Endothelial cell of umbilical vein (primary cell): ENCODE data around the gene COMT. TPM values are rescaled to one million over a fixed set of nuclear protein-coding genes. Genes with fewer than 3 reads are reported as not detected.

ENCODE experiments used
- BruUV-seq: library from RNA; stranded (reverse); fragments of 400-500 nt; replicated peaks from 2 replicates; lab custom pipeline; 2021; lab: Mats Ljungman, UMichigan
- CTCF ChIA-PET: fragments of 300-600, 350-600 bp; sonication (Branson Sonifier 250); formaldehyde crosslinking; loops from one replicate; lab custom pipeline; 2021; ENCODE audit warnings: antibody characterized with exemption, inconsistent platforms; lab: Charles Lee
- POLR2A ChIA-PET: fragments of 300-600, 350-600 bp; sonication (Branson Sonifier 250); formaldehyde crosslinking; loops from one replicate; lab custom pipeline; 2021; ENCODE audit warnings: antibody characterized with exemption, inconsistent platforms; lab: Charles Lee
- DNase-seq: peaks from one replicate; pipeline ENCODE4 v3.0.0-alpha.2; 2011; ENCODE audit warnings: low read depth, low spot score
- FAIRE-seq: peaks from 2 replicates; lab custom pipeline; 2011; peaks lifted over from hg19 to GRCh38; lab: Jason Lieb, UNC
- H2AFZ ChIP-seq: 2 replicates; pipeline ENCODE4 v1.6.0; 2012; ENCODE audit warnings: low read depth, low read length, control low read depth, inconsistent platforms
- H3K27ac ChIP-seq: 2 replicates; pipeline ENCODE4 v1.5.1; 2011; ENCODE audit warnings: low read depth, mild to moderate bottlenecking, control low read depth, low read length, moderate library complexity; ENCODE audit not compliant: insufficient read depth
- H3K27me3 ChIP-seq, 2 experiments: 2 replicates each; pipeline versions ENCODE4 v1.6.0 to v1.6.1; 2011; ENCODE audit warnings: low read length in 2 of 2, mixed read lengths in 1 of 2; ENCODE audit not compliant: control insufficient read depth in 2 of 2, insufficient read depth in 2 of 2
- H3K36me3 ChIP-seq, 2 experiments: 2 replicates in 1 of 2; 3 replicates in 1 of 2; pipeline ENCODE4 v1.5.1; 2011; ENCODE audit warnings: low read length in 2 of 2, mild to moderate bottlenecking in 1 of 2, moderate library complexity in 1 of 2; ENCODE audit not compliant: control insufficient read depth in 2 of 2, insufficient read depth in 2 of 2; ENCODE audit errors: extremely low read depth in 1 of 2
- H3K4me1 ChIP-seq: 3 replicates; pipeline ENCODE4 v1.5.1; 2011; ENCODE audit warnings: mild to moderate bottlenecking, low read length; ENCODE audit not compliant: control insufficient read depth, insufficient read depth; ENCODE audit errors: extremely low read depth
- H3K4me2 ChIP-seq: 2 replicates; pipeline ENCODE4 v1.6.1; 2011; ENCODE audit warnings: low read length, control low read depth, mixed read lengths; ENCODE audit not compliant: insufficient read depth
- H3K4me3 ChIP-seq, 3 experiments: fragments of 200-600 bp in 1 of 3; sonication (generic), shearing (Covaris generic) in 1 of 3; replicated peaks in 1 of 3; 2 replicates each; pipeline ENCODE4 v1.5.1; 2011 to 2016; ENCODE audit warnings: control low read depth in 3 of 3, low read length in 3 of 3, mild to moderate bottlenecking in 2 of 3, inconsistent platforms in 1 of 3, low read depth in 1 of 3, moderate library complexity in 1 of 3; ENCODE audit not compliant: insufficient read depth in 1 of 3
- H3K79me2 ChIP-seq: 2 replicates; pipeline ENCODE4 v1.6.0; 2012; ENCODE audit warnings: low read length, inconsistent platforms; ENCODE audit not compliant: control insufficient read depth, insufficient read depth
- H3K9ac ChIP-seq: replicated peaks from 2 replicates; pipeline ENCODE3; 2011; ENCODE audit warnings: low read length, control low read depth; ENCODE audit not compliant: insufficient read depth; ENCODE audit errors: extremely low read depth
- H3K9me1 ChIP-seq: replicated peaks from 3 replicates; pipeline ENCODE4 v1.6.0; 2011; ENCODE audit warnings: mild to moderate bottlenecking, low read length; ENCODE audit not compliant: control insufficient read depth, insufficient read depth; ENCODE audit errors: extremely low read depth
- H3K9me3 ChIP-seq: replicated peaks from 2 replicates; pipeline ENCODE4 v1.5.1; 2012; ENCODE audit warnings: low read length, inconsistent platforms; ENCODE audit not compliant: control insufficient read depth, insufficient read depth
- H4K20me1 ChIP-seq: replicated peaks from 2 replicates; pipeline ENCODE3; 2011; ENCODE audit warnings: mild to moderate bottlenecking, low read length; ENCODE audit not compliant: control insufficient read depth, insufficient read depth; ENCODE audit errors: extremely low read depth
- CTCF ChIP-seq, 2 donors: IDR thresholded peaks; 1 replicate in 1 of 2; 2 replicates in 1 of 2; pipeline ENCODE4 v1.5.1; 2011; ENCODE audit warnings: low read length in 2 of 2, mild to moderate bottlenecking in 2 of 2, moderate library complexity in 2 of 2, control low read depth in 1 of 2, inconsistent platforms in 1 of 2, low read depth in 1 of 2; ENCODE audit not compliant: insufficient read depth in 1 of 2; ENCODE audit errors: extremely low read depth in 1 of 2
- EZH2 ChIP-seq: IDR thresholded peaks from 2 replicates; pipeline ENCODE4 v1.6.1; 2012; ENCODE audit warnings: borderline replicate concordance, low read depth, mild to moderate bottlenecking, moderate library complexity, low read length, inconsistent platforms; ENCODE audit not compliant: severe bottlenecking
- FOS ChIP-seq: IDR thresholded peaks from 2 replicates; pipeline ENCODE4 v1.6.1; 2011; ENCODE audit warnings: mild to moderate bottlenecking, low read length, moderate library complexity, borderline replicate concordance; ENCODE audit not compliant: insufficient read depth
- GATA2 ChIP-seq: IDR thresholded peaks from 2 replicates; pipeline ENCODE4 v1.7.0; 2011; ENCODE audit warnings: low read depth, mild to moderate bottlenecking, moderate library complexity, mixed read lengths, low read length; ENCODE audit not compliant: insufficient read length, insufficient read depth
- JUN ChIP-seq: IDR thresholded peaks from 2 replicates; pipeline ENCODE4 v1.6.1; 2011; ENCODE audit warnings: borderline replicate concordance, low read depth; ENCODE audit not compliant: insufficient read length, insufficient read depth
- MAX ChIP-seq: IDR thresholded peaks from 2 replicates; pipeline ENCODE4 v1.6.1; 2011; ENCODE audit not compliant: insufficient read depth, insufficient read length
- MYC ChIP-seq: IDR thresholded peaks from one replicate; pipeline ENCODE4 v1.6.1; 2011; ENCODE audit warnings: mild to moderate bottlenecking, low read depth, low read length
- POLR2A ChIP-seq: IDR thresholded peaks from 2 replicates; pipeline ENCODE4 v1.6.1; 2012; ENCODE audit warnings: low read depth, mild to moderate bottlenecking, control low read depth, low read length
- POLR2AphosphoS5 ChIP-seq: IDR thresholded peaks from 2 replicates; pipeline ENCODE4 v1.6.1; 2012; ENCODE audit warnings: low read depth, mild to moderate bottlenecking, control low read depth, low read length, moderate library complexity; ENCODE audit not compliant: insufficient read depth
- dilution Hi-C: fragments of 300-500 bp; cut with MboI; formaldehyde crosslinking; loops from one replicate; pipeline ENCODE4 v1.15.0; 2019; ENCODE audit warnings: low sequenced_read_pairs; ENCODE audit not compliant: extremely low pct_ligation_motif_present
- intact Hi-C: fragments of 100-400 bp; cut with micrococcal nuclease; formaldehyde crosslinking; loops from one replicate; pipeline ENCODE4 v1.10.0; 2022
- polyA plus RNA-seq, 4 experiments: library from polyadenylated mRNA; depleted of rRNA in 3 of 4; stranded (reverse) in 3 of 4; unstranded in 1 of 4; fragments of >200 nt; gene quantifications; 2 replicates each; pipeline versions ENCODE4 v1.2.1 to v1.2.3, GENCODE V29; 2011 to 2012; ENCODE audit warnings: missing spikeins in 1 of 4
- total RNA-seq: library from RNA; stranded (reverse); gene quantifications from 2 replicates; pipeline ENCODE4 v1.2.3, GENCODE V29; 2021

The COMT gene
- total and polyA plus RNA-seq, 2 donors (not counting 3 experiments of a cell fraction or from before 2014, with no cell fraction given) = 221 to 537 TPM

GRCh38 chr22:19921544-19922081 lies 20.0 kb upstream of the COMT start:
- H3K9me1 ChIP-seq = no peaks in the 10 kb centered on the region
- no peaks in the 10 kb centered on the region for H3K27me3 ChIP-seq
- intact Hi-C loops (no loop called here), dilution Hi-C loops (no loop called here)
- H3K9ac ChIP-seq = no peak overlapping the region
- DNase-seq (no peak), FAIRE-seq (no peak)
- CTCF ChIA-PET = interaction anchor here (0.7 to 2.5 kb wide), 3 partner anchors 11 to 26 kb away, joined by 3 to 11 read pairs (median 4); no protein-coding TSS in a partner anchor
- H2AFZ ChIP-seq = no peak overlapping the region
- no peaks in the 10 kb centered on the region for H3K4me1 ChIP-seq
- POLR2A ChIA-PET = interaction anchor here (0.7 kb wide), 1 partner anchor 149 kb away, joined by 4 read pairs; no protein-coding TSS in a partner anchor
- TF ChIP-seq MAX (no peak), EZH2 (no peak), POLR2AphosphoS5 (no peak), JUN (no peak), CTCF (IDR thresholded peaks at IDR 0.05; ENCODE audit: extremely low read depth in 1 of 2, insufficient read depth in 1 of 2, low read depth in 1 of 2, low read length in 2 of 2) (no peak), MYC (no peak), GATA2 (no peak), POLR2A (no peak), FOS (no peak)
- H3K4me3 ChIP-seq = no peak overlapping the region
- no peaks in the 10 kb centered on the region for H3K79me2 ChIP-seq
- no peaks in the 10 kb centered on the region for H3K9me3 ChIP-seq
- H3K4me2 ChIP-seq = no peak overlapping the region
- BruUV-seq = no TSS peak
- H3K36me3 ChIP-seq = peaks cover 2 to 28% of the 10 kb centered on the region in 2 experiments
- H3K27ac ChIP-seq = no peak overlapping the region
- no peaks in the 10 kb centered on the region for H4K20me1 ChIP-seq
